Endothelial cell of umbilical vein (primary cell): ENCODE measurements around the gene GANC. TPM values are rescaled to one million over a fixed set of nuclear protein-coding genes. Genes with fewer than 3 reads are reported as not detected.

ENCODE experiments used
- BruUV-seq: library from RNA; stranded (reverse); fragments of 400-500 nt; replicated peaks from 2 replicates; lab custom pipeline; 2021; lab: Mats Ljungman, UMichigan
- CTCF ChIA-PET: fragments of 300-600, 350-600 bp; sonication (Branson Sonifier 250); formaldehyde crosslinking; loops from one replicate; lab custom pipeline; 2021; ENCODE audit warnings: antibody characterized with exemption, inconsistent platforms; lab: Charles Lee
- POLR2A ChIA-PET: fragments of 300-600, 350-600 bp; sonication (Branson Sonifier 250); formaldehyde crosslinking; loops from one replicate; lab custom pipeline; 2021; ENCODE audit warnings: antibody characterized with exemption, inconsistent platforms; lab: Charles Lee
- DNase-seq: peaks from one replicate; pipeline ENCODE4 v3.0.0-alpha.2; 2011; ENCODE audit warnings: low read depth, low spot score
- FAIRE-seq: peaks from 2 replicates; lab custom pipeline; 2011; peaks lifted over from hg19 to GRCh38; lab: Jason Lieb, UNC
- H2AFZ ChIP-seq: 2 replicates; pipeline ENCODE4 v1.6.0; 2012; ENCODE audit warnings: low read depth, low read length, control low read depth, inconsistent platforms
- H3K27ac ChIP-seq: 2 replicates; pipeline ENCODE4 v1.5.1; 2011; ENCODE audit warnings: low read depth, mild to moderate bottlenecking, control low read depth, low read length, moderate library complexity; ENCODE audit not compliant: insufficient read depth
- H3K27me3 ChIP-seq, 2 experiments: 2 replicates each; pipeline versions ENCODE4 v1.6.0 to v1.6.1; 2011; ENCODE audit warnings: low read length in 2 of 2, mixed read lengths in 1 of 2; ENCODE audit not compliant: control insufficient read depth in 2 of 2, insufficient read depth in 2 of 2
- H3K36me3 ChIP-seq, 2 experiments: 2 replicates in 1 of 2; 3 replicates in 1 of 2; pipeline ENCODE4 v1.5.1; 2011; ENCODE audit warnings: low read length in 2 of 2, mild to moderate bottlenecking in 1 of 2, moderate library complexity in 1 of 2; ENCODE audit not compliant: control insufficient read depth in 2 of 2, insufficient read depth in 2 of 2; ENCODE audit errors: extremely low read depth in 1 of 2
- H3K4me1 ChIP-seq: 3 replicates; pipeline ENCODE4 v1.5.1; 2011; ENCODE audit warnings: mild to moderate bottlenecking, low read length; ENCODE audit not compliant: control insufficient read depth, insufficient read depth; ENCODE audit errors: extremely low read depth
- H3K4me2 ChIP-seq: 2 replicates; pipeline ENCODE4 v1.6.1; 2011; ENCODE audit warnings: low read length, control low read depth, mixed read lengths; ENCODE audit not compliant: insufficient read depth
- H3K4me3 ChIP-seq, 3 experiments: fragments of 200-600 bp in 1 of 3; sonication (generic), shearing (Covaris generic) in 1 of 3; replicated peaks in 1 of 3; 2 replicates each; pipeline ENCODE4 v1.5.1; 2011 to 2016; ENCODE audit warnings: control low read depth in 3 of 3, low read length in 3 of 3, mild to moderate bottlenecking in 2 of 3, inconsistent platforms in 1 of 3, low read depth in 1 of 3, moderate library complexity in 1 of 3; ENCODE audit not compliant: insufficient read depth in 1 of 3
- H3K79me2 ChIP-seq: 2 replicates; pipeline ENCODE4 v1.6.0; 2012; ENCODE audit warnings: low read length, inconsistent platforms; ENCODE audit not compliant: control insufficient read depth, insufficient read depth
- H3K9ac ChIP-seq: replicated peaks from 2 replicates; pipeline ENCODE3; 2011; ENCODE audit warnings: low read length, control low read depth; ENCODE audit not compliant: insufficient read depth; ENCODE audit errors: extremely low read depth
- H3K9me1 ChIP-seq: replicated peaks from 3 replicates; pipeline ENCODE4 v1.6.0; 2011; ENCODE audit warnings: mild to moderate bottlenecking, low read length; ENCODE audit not compliant: control insufficient read depth, insufficient read depth; ENCODE audit errors: extremely low read depth
- H3K9me3 ChIP-seq: replicated peaks from 2 replicates; pipeline ENCODE4 v1.5.1; 2012; ENCODE audit warnings: low read length, inconsistent platforms; ENCODE audit not compliant: control insufficient read depth, insufficient read depth
- H4K20me1 ChIP-seq: replicated peaks from 2 replicates; pipeline ENCODE3; 2011; ENCODE audit warnings: mild to moderate bottlenecking, low read length; ENCODE audit not compliant: control insufficient read depth, insufficient read depth; ENCODE audit errors: extremely low read depth
- EZH2 ChIP-seq: IDR thresholded peaks from 2 replicates; pipeline ENCODE4 v1.6.1; 2012; ENCODE audit warnings: borderline replicate concordance, low read depth, mild to moderate bottlenecking, moderate library complexity, low read length, inconsistent platforms; ENCODE audit not compliant: severe bottlenecking
- FOS ChIP-seq: IDR thresholded peaks from 2 replicates; pipeline ENCODE4 v1.6.1; 2011; ENCODE audit warnings: mild to moderate bottlenecking, low read length, moderate library complexity, borderline replicate concordance; ENCODE audit not compliant: insufficient read depth
- GATA2 ChIP-seq: IDR thresholded peaks from 2 replicates; pipeline ENCODE4 v1.7.0; 2011; ENCODE audit warnings: low read depth, mild to moderate bottlenecking, moderate library complexity, mixed read lengths, low read length; ENCODE audit not compliant: insufficient read length, insufficient read depth
- JUN ChIP-seq: IDR thresholded peaks from 2 replicates; pipeline ENCODE4 v1.6.1; 2011; ENCODE audit warnings: borderline replicate concordance, low read depth; ENCODE audit not compliant: insufficient read length, insufficient read depth
- MYC ChIP-seq: IDR thresholded peaks from one replicate; pipeline ENCODE4 v1.6.1; 2011; ENCODE audit warnings: mild to moderate bottlenecking, low read depth, low read length
- POLR2A ChIP-seq: IDR thresholded peaks from 2 replicates; pipeline ENCODE4 v1.6.1; 2012; ENCODE audit warnings: low read depth, mild to moderate bottlenecking, control low read depth, low read length
- POLR2AphosphoS5 ChIP-seq: IDR thresholded peaks from 2 replicates; pipeline ENCODE4 v1.6.1; 2012; ENCODE audit warnings: low read depth, mild to moderate bottlenecking, control low read depth, low read length, moderate library complexity; ENCODE audit not compliant: insufficient read depth
- dilution Hi-C: fragments of 300-500 bp; cut with MboI; formaldehyde crosslinking; loops from one replicate; pipeline ENCODE4 v1.15.0; 2019; ENCODE audit warnings: low sequenced_read_pairs; ENCODE audit not compliant: extremely low pct_ligation_motif_present
- intact Hi-C: fragments of 100-400 bp; cut with micrococcal nuclease; formaldehyde crosslinking; loops from one replicate; pipeline ENCODE4 v1.10.0; 2022
- polyA plus RNA-seq, 4 experiments: library from polyadenylated mRNA; depleted of rRNA in 3 of 4; stranded (reverse) in 3 of 4; unstranded in 1 of 4; fragments of >200 nt; gene quantifications; 2 replicates each; pipeline versions ENCODE4 v1.2.1 to v1.2.3, GENCODE V29; 2011 to 2012; ENCODE audit warnings: missing spikeins in 1 of 4
- total RNA-seq: library from RNA; stranded (reverse); gene quantifications from 2 replicates; pipeline ENCODE4 v1.2.3, GENCODE V29; 2021
- TF ChIP-seq, protein P1 (sequence below): IDR thresholded peaks from 2 replicates; pipeline ENCODE4 v1.6.1; 2011; ENCODE audit not compliant: insufficient read depth, insufficient read length
- TF ChIP-seq, protein P2 (sequence below), 2 donors: IDR thresholded peaks; 1 replicate in 1 of 2; 2 replicates in 1 of 2; pipeline ENCODE4 v1.5.1; 2011; ENCODE audit warnings: low read length in 2 of 2, mild to moderate bottlenecking in 2 of 2, moderate library complexity in 2 of 2, control low read depth in 1 of 2, inconsistent platforms in 1 of 2, low read depth in 1 of 2; ENCODE audit not compliant: insufficient read depth in 1 of 2; ENCODE audit errors: extremely low read depth in 1 of 2

GANC gene
- total and polyA plus RNA-seq, 2 donors (not counting 3 experiments of a cell fraction or from before 2014, with no cell fraction given), result 8.5 to 17.8 TPM

DNA sequence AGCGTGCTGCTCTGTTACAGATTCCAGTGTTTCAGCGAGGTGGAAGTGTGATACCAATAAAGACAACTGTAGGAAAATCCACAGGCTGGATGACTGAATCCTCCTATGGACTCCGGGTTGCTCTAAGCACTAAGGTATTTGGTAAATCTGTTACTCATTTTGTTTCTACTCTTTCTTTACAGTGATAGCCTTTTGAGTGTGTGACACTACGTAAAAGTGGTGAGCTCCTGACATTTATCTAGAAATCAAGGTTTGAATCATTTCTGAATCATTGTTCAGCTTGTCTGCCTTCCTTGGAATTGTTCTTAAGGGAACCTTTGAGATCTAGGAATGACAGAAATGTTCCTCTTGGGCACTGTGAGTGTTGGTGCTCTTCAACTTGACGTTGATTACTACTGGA lies 75.1 kb downstream of the GANC start:
- no peak for FAIRE-seq
- no peak overlapping the region for H3K4me2 ChIP-seq
- no peaks in the 10 kb centered on the region for H3K9me1 ChIP-seq
- H4K20me1 ChIP-seq, result no peaks in the 10 kb centered on the region
- BruUV-seq, result no TSS peak
- no peaks in the 10 kb centered on the region for H3K9me3 ChIP-seq
- CTCF ChIA-PET, result interaction anchor here (1.4 kb wide), 1 partner anchor 20 kb away, joined by 4 read pairs; no protein-coding TSS in a partner anchor
- no peak overlapping the region for H3K4me3 ChIP-seq
- H3K27me3 ChIP-seq, result no peaks in the 10 kb centered on the region
- TF ChIP-seq POLR2A (no peak), MYC (no peak), FOS (no peak), EZH2 (no peak), JUN (no peak), GATA2 (no peak), POLR2AphosphoS5 (no peak)
- TF ChIP-seq, protein P1, sequence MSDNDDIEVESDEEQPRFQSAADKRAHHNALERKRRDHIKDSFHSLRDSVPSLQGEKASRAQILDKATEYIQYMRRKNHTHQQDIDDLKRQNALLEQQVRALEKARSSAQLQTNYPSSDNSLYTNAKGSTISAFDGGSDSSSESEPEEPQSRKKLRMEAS, result no peak
- TF ChIP-seq, protein P2, sequence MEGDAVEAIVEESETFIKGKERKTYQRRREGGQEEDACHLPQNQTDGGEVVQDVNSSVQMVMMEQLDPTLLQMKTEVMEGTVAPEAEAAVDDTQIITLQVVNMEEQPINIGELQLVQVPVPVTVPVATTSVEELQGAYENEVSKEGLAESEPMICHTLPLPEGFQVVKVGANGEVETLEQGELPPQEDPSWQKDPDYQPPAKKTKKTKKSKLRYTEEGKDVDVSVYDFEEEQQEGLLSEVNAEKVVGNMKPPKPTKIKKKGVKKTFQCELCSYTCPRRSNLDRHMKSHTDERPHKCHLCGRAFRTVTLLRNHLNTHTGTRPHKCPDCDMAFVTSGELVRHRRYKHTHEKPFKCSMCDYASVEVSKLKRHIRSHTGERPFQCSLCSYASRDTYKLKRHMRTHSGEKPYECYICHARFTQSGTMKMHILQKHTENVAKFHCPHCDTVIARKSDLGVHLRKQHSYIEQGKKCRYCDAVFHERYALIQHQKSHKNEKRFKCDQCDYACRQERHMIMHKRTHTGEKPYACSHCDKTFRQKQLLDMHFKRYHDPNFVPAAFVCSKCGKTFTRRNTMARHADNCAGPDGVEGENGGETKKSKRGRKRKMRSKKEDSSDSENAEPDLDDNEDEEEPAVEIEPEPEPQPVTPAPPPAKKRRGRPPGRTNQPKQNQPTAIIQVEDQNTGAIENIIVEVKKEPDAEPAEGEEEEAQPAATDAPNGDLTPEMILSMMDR (IDR thresholded peaks at IDR 0.05; ENCODE audit: extremely low read depth in 1 of 2, insufficient read depth in 1 of 2, low read depth in 1 of 2, low read length in 2 of 2), result no peak
- no peak overlapping the region for H2AFZ ChIP-seq
- H3K4me1 ChIP-seq, result no peaks in the 10 kb centered on the region
- H3K27ac ChIP-seq, result no peak overlapping the region
- DNase-seq, result no peak
- no peaks in the 10 kb centered on the region for H3K79me2 ChIP-seq
- intact Hi-C loops, result no loop called here
- no peaks in the 10 kb centered on the region for H3K36me3 ChIP-seq
- POLR2A ChIA-PET, result no interaction called here
- dilution Hi-C loops, result no loop called here
- no peak overlapping the region for H3K9ac ChIP-seq
